WTC11 (cell line): ENCODE measurements around the gene VARS2. TPM values are rescaled to one million over a fixed set of nuclear protein-coding genes. Genes with fewer than 3 reads are reported as not detected.

ENCODE experiments used
- ATAC-seq: fragments of 200-7000 bp; cut with Tn5 transposase; 2 replicates; pipeline ENCODE4 v1.10.0; 2021; ENCODE audit warnings: mild to moderate bottlenecking, moderate library complexity
- CTCF ChIA-PET: fragments of 300-600 bp; sonication (Branson Sonifier 250); formaldehyde crosslinking; loops from one replicate; lab custom pipeline; 2021; ENCODE audit warnings: antibody characterized with exemption; lab: Charles Lee
- POLR2A ChIA-PET: fragments of 350-600 bp; sonication (Branson Sonifier 250); formaldehyde crosslinking; loops from one replicate; lab custom pipeline; 2021; ENCODE audit warnings: antibody characterized with exemption; lab: Charles Lee
- DNase-seq: peaks from one replicate; pipeline ENCODE4 v3.0.0; 2021; ENCODE audit warnings: low spot score
- H3K27ac Mint-ChIP-seq: 2 replicates; pipeline ENCODE4 v1.8.0; 2021; ENCODE audit warnings: mixed read lengths
- H3K27me3 Mint-ChIP-seq: 2 replicates; pipeline ENCODE4 v1.8.0; 2021; ENCODE audit warnings: low read depth, mild to moderate bottlenecking, moderate library complexity, mixed read lengths
- H3K36me3 Mint-ChIP-seq: 2 replicates; pipeline ENCODE4 v1.8.0; 2021; ENCODE audit warnings: mixed read lengths
- H3K4me1 Mint-ChIP-seq: 2 replicates; pipeline ENCODE4 v1.8.0; 2022; ENCODE audit warnings: mixed read lengths
- H3K4me3 Mint-ChIP-seq: 2 replicates; pipeline ENCODE4 v1.8.0; 2021; ENCODE audit warnings: mild to moderate bottlenecking, moderate library complexity, mixed read lengths
- H3K9me3 Mint-ChIP-seq: 2 replicates; pipeline ENCODE4 v1.8.0; 2021; ENCODE audit warnings: mixed read lengths
- CTCF ChIP-seq: fragments of 200-600 bp; IDR thresholded peaks from 2 replicates; pipeline ENCODE4 v1.8.0; 2022; ENCODE audit warnings: antibody characterized with exemption
- E2F4 ChIP-seq: sonication (generic); formaldehyde crosslinking; IDR thresholded peaks from 2 replicates; pipeline ENCODE4 v1.8.1; 2022; ENCODE audit warnings: low read depth, mild to moderate bottlenecking, moderate library complexity, missing genetic modification reagents, borderline replicate concordance
- ERG ChIP-seq: fragments of 250-450 bp; sonication (Bioruptor Pico); IDR thresholded peaks from 2 replicates; pipeline ENCODE4 v1.8.0; 2021; ENCODE audit warnings: mild to moderate bottlenecking
- ESRRA ChIP-seq: sonication (generic); formaldehyde crosslinking; IDR thresholded peaks from 2 replicates; pipeline ENCODE4 v1.8.1; 2022; ENCODE audit warnings: mild to moderate bottlenecking, missing genetic modification reagents, borderline replicate concordance
- FOXP4 ChIP-seq: sonication (generic); formaldehyde crosslinking; IDR thresholded peaks from 2 replicates; pipeline ENCODE4 v1.8.0; 2022; ENCODE audit warnings: mild to moderate bottlenecking, missing genetic modification reagents
- GABPB1 ChIP-seq: sonication (generic); formaldehyde crosslinking; IDR thresholded peaks from 2 replicates; pipeline ENCODE4 v1.8.1; 2023; ENCODE audit warnings: mild to moderate bottlenecking, missing genetic modification reagents
- MLX ChIP-seq: sonication (generic); formaldehyde crosslinking; IDR thresholded peaks from 2 replicates; pipeline ENCODE4 v1.8.1; 2023; ENCODE audit warnings: mild to moderate bottlenecking, missing genetic modification reagents, moderate library complexity
- SOX15 ChIP-seq: fragments of 250-450 bp; sonication (Bioruptor Pico); IDR thresholded peaks from 2 replicates; pipeline ENCODE4 v1.9.0; 2021; ENCODE audit warnings: mild to moderate bottlenecking
- TCF7 ChIP-seq: sonication (generic); formaldehyde crosslinking; IDR thresholded peaks from 2 replicates; pipeline ENCODE4 v1.8.0; 2022; ENCODE audit warnings: mild to moderate bottlenecking, low read depth, missing genetic modification reagents, moderate library complexity
- USF2 ChIP-seq: sonication (generic); formaldehyde crosslinking; IDR thresholded peaks from 2 replicates; pipeline ENCODE4 v1.8.1; 2023; ENCODE audit warnings: mild to moderate bottlenecking, missing genetic modification reagents, moderate library complexity
- ZNF121 ChIP-seq: sonication (generic); formaldehyde crosslinking; IDR thresholded peaks from 2 replicates; pipeline ENCODE4 v1.8.0; 2023; ENCODE audit warnings: missing genetic modification reagents
- ZNF138 ChIP-seq: sonication (generic); formaldehyde crosslinking; conservative IDR thresholded peaks from 2 replicates; pipeline ENCODE4 v1.8.1; 2022; ENCODE audit warnings: mild to moderate bottlenecking, moderate library complexity, missing genetic modification reagents
- ZNF263 ChIP-seq: sonication (generic); formaldehyde crosslinking; IDR thresholded peaks from 2 replicates; pipeline ENCODE4 v1.8.1; 2022; ENCODE audit warnings: low read depth, mild to moderate bottlenecking, moderate library complexity, missing genetic modification reagents
- ZNF423 ChIP-seq: fragments of 250-450 bp; sonication (Bioruptor Pico); IDR thresholded peaks from 2 replicates; pipeline ENCODE4 v2.1.2; 2022; ENCODE audit warnings: mild to moderate bottlenecking, moderate library complexity
- ZNF532 ChIP-seq: fragments of 250-450 bp; sonication (Bioruptor Pico); IDR thresholded peaks from 2 replicates; pipeline ENCODE4 v1.9.0; 2021; ENCODE audit warnings: mild to moderate bottlenecking, borderline replicate concordance
- ZSCAN18 ChIP-seq: fragments of 250-450 bp; sonication (Bioruptor Pico); IDR thresholded peaks from 2 replicates; pipeline ENCODE4 v2.1.2; 2022; ENCODE audit warnings: mild to moderate bottlenecking, moderate library complexity
- total RNA-seq: library from RNA; stranded (reverse); gene quantifications from 3 replicates; pipeline ENCODE4 v1.2.3, GENCODE V29; 2021

The VARS2 gene
- total RNA-seq, 1 experiment from 2014 or later, result 65.6 TPM

GRCh38 chr6:30891816-30892538 is 22.1 kb upstream of the VARS2 start (continued):
- TF ChIP-seq ZNF121 (CRISPR knock-in tag) (no peak), ZNF423 (no peak), USF2 (CRISPR knock-in tag) (no peak)

- H3K4me1 Mint-ChIP-seq, result peaks cover 21% of the 10 kb centered on the region
- POLR2A ChIA-PET, result no interaction called here
- DNase-seq (no peak), ATAC-seq (peak; percentile 40)
- CTCF ChIA-PET, result interaction anchor here (0.6 to 3.1 kb wide), 6 partner anchors 9 to 194 kb away, joined by 3 to 11 read pairs (median 4); no protein-coding TSS in a partner anchor
- TF ChIP-seq CTCF (peak; percentile 15; the same call in 1 of the 2 replicates), ESRRA (CRISPR knock-in tag) (0 out of 2 replicates have a peak, but pooled peaks have one; percentile 33), ZNF138 (no peak)
- TF ChIP-seq, all 79 proteins: peak for 2
- Mint-ChIP-seq H3K27me3 (no peaks in the 10 kb centered on the region), H3K36me3 (peaks cover 67% of the 10 kb centered on the region), H3K9me3 (no peaks in the 10 kb centered on the region), H3K4me3 (no peak overlapping the region), H3K27ac (no peak overlapping the region)
Observed at GRCh38 chr6:30893001-30893591, 20.9 kb upstream of the VARS2 start.

- Mint-ChIP-seq H3K4me3 (no peak overlapping the region), H3K27ac (no peak overlapping the region), H3K4me1 (peaks cover 15% of the 10 kb centered on the region), H3K9me3 (no peaks in the 10 kb centered on the region), H3K36me3 (peaks cover 68% of the 10 kb centered on the region), H3K27me3 (no peaks in the 10 kb centered on the region)
- ATAC-seq (no peak), DNase-seq (no peak)
- POLR2A ChIA-PET, result no interaction called here
- CTCF ChIA-PET, result interaction anchor here (1.3 to 3.1 kb wide), 3 partner anchors 11 to 64 kb away, joined by 5 to 11 read pairs (median 5); no protein-coding TSS in a partner anchor
- TF ChIP-seq TCF7 (CRISPR knock-in tag) (no peak), SOX15 (CRISPR knock-in tag) (no peak), E2F4 (CRISPR knock-in tag) (no peak), GABPB1 (CRISPR knock-in tag) (no peak), ERG (CRISPR knock-in tag) (no peak), ZNF263 (no peak), ZSCAN18 (no peak), FOXP4 (CRISPR knock-in tag) (no peak), MLX (CRISPR knock-in tag) (no peak), ZNF532 (CRISPR knock-in tag) (no peak)
Observed at GRCh38 chr6:30893666-30894065, 20.4 kb upstream of the VARS2 start.
